H1 (cell line): ENCODE data around the gene CD300E. TPM values are rescaled to one million over a fixed set of nuclear protein-coding genes. Genes with fewer than 3 reads are reported as not detected.

Experiments used
- CHD2 ChIP-seq: IDR thresholded peaks from 2 replicates; pipeline ENCODE4 v1.6.1; 2012; ENCODE audit warnings: low read length, improper control_type of control experiment
- MAFK ChIP-seq: IDR thresholded peaks from 2 replicates; pipeline ENCODE4 v1.6.1; 2012; ENCODE audit warnings: low read depth, mild to moderate bottlenecking, improper control_type of control experiment, low read length
- POLR2AphosphoS5 ChIP-seq: IDR thresholded peaks from 2 replicates; pipeline ENCODE4 v1.6.1; 2011; ENCODE audit warnings: low read depth, low read length
- SIX5 ChIP-seq: IDR thresholded peaks from 2 replicates; pipeline ENCODE4 v1.6.1; 2011; ENCODE audit warnings: mild to moderate bottlenecking, low read depth, low read length
- ZNF274 ChIP-seq: IDR thresholded peaks from 2 replicates; pipeline ENCODE4 v1.7.0; 2012; ENCODE audit warnings: low read length, borderline replicate concordance; ENCODE audit errors: extremely low read depth
- polyA plus RNA-seq, 7 experiments: library from polyadenylated mRNA; depleted of rRNA in 3 of 7; stranded (reverse) in 5 of 7; unstranded in 2 of 7; fragments of >200 nt in 5 of 7; fragments of 200-250 nt in 2 of 7; gene quantifications; 1 replicate in 5 of 7; 2 replicates in 1 of 7; 4 replicates in 1 of 7; pipeline versions ENCODE4 v1.2.1 to v1.2.3, GENCODE V29; 2011 to 2013; ENCODE audit warnings: missing spikeins in 2 of 7, mixed read lengths in 2 of 7
- total RNA-seq: library from RNA; stranded (reverse); fragmentation: NEBNext Ultra II Directional; extraction: Animal tissue kit (Norgen Biotek cat#: 25700); gene quantifications from 2 replicates; pipeline ENCODE4 v1.2.1, GENCODE V29; 2021

Gene CD300E
- total and polyA plus RNA-seq, 2 of the 8 experiments (the other 6 are each of a cell fraction or from before 2014, with no cell fraction given), result not detected

DNA sequence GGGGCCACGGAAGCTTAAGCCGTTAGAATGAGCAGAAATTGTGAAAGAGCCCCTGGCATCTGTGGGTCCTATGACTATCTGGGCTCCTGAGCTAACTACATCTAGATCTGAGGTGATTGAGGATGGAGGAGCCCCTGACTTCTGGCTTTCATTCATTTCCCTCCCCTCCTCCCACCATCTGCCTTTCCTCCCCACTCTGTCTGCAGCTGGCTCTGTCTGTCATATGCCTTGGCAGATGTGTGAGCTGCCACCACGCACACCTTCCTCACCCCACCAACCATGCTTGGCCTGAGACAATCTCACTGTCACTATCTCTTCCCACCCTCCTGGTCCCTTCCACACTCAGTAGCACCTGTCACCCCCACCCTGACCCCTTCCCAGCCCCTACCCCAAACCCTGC, 5.1 kb downstream of the CD300E start (continued):
- TF ChIP-seq CHD2, result no peak
- no peak for TF ChIP-seq MAFK
- TF ChIP-seq POLR2AphosphoS5, result no peak
- TF ChIP-seq ZNF274, result no peak
- no peak for TF ChIP-seq SIX5
